NCI-H2196 treated with DMSO at 0.1 percent for 48 hours (cell line): ENCODE data around the gene GPANK1.
A peak's percentile ranks its signal among the peaks of the same experiment; 100 is the strongest.
"Not testable (repeated sequence)": the region's sequence is repeated elsewhere in the genome, so short reads cannot be mapped to it uniquely, and the experiment has no call there.

ENCODE experiments used
- DNase-seq: peaks from one replicate; lab custom pipeline; 2025; ENCODE audit not compliant: unreplicated experiment; lab: John Stamatoyannopoulos, UW

GPANK1 gene

DNA sequence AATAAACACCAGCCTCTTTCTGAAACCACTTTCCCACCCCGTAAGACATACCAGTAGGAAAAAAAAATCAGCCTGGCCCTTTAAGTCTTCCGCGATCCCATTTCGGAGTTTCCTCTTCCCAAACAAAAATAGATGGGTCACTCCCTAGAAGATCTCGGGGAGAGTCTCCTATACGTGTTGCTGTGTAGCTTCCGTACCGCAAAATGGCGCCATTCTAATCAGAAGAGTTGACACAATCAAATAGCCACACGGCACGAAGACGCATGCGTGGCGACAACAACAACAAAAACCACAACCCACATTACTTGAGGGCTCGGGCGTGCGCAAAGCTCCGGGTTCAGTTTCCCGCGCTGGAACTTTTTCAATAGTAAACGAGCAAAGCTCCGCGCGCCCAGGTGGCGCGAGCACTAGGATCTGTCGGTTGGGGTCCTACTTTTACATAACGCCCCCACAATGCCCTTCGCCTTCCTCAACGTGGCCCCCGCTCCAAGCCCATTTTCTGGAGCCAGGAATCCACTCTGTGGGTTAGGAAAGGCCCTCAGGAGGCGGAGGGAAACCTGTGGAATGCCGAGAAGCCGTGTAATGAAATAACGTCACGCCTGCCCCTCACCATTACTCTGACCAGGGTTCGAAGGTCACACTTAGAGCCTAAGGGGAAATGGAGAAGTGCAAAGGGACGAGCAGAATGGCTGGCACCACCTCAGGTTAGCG is at the start of gene GPANK1:
Gene GPANK1, minus strand, starts transcription at position 208 of the 711 bp plus-strand sequence. CDS start 519 bp downstream, outside the sequence.
- peak; percentile 89 for DNase-seq

- no peak for DNase-seq
Measured at GRCh38 chr6:31713991-31714684, 49.3 kb upstream of the GPANK1 start.

- no peak for DNase-seq
Measured at GRCh38 chr6:31713465-31713864, 48.7 kb upstream of the GPANK1 start.

DNA sequence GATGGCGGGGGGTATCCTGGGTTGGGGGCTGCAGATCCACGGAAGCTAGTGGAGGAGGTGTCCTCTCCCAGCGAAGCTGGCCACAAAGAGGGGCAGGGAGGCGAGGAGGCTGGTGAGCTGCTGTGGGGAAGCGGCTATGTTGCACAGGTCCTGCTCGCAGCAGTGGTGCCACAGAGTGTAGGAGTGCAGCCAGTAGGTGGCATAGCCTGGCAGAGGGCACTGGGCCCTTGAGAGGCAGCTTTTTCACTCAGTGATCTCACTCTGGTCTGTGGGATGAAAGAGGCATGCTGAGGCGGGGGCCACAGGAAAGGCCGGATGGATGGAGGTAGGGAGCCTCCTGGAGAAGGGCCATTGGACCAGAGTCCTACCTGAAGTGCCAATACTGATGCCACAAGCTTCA is 47.5 kb upstream of the GPANK1 start:
- DNase-seq: no peak

DNA sequence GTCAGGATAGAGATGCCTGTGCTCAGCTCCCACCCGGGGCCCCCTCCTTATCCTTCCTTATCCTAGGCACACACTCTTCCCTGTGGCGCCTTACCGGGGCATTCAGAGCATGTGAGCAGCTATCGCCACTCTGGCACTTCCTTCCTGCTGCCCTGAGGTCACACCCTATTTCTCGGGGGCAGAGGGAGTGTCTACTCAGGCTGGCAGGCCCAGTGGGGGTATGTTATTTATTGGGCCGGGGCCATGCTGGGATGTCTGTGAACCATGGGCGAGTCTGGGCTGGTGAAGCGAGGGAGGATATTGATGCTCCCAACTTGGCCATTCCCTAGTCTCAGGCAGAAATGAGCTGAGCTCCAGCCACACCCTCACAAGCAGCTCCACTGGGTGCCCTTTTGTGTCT is 46.4 kb upstream of the GPANK1 start:
- no peak for DNase-seq

- DNase-seq: no peak
Measured at GRCh38 chr6:31710523-31711219, 45.9 kb upstream of the GPANK1 start.

GRCh38 chr6:31709157-31709556 is 44.4 kb upstream of the GPANK1 start:
- not testable (repeated sequence) for DNase-seq

GRCh38 chr6:31708224-31708623 is 43.4 kb upstream of the GPANK1 start:
- no peak for DNase-seq

GRCh38 chr6:31707701-31708100 is 42.9 kb upstream of the GPANK1 start:
- DNase-seq: no peak

DNA sequence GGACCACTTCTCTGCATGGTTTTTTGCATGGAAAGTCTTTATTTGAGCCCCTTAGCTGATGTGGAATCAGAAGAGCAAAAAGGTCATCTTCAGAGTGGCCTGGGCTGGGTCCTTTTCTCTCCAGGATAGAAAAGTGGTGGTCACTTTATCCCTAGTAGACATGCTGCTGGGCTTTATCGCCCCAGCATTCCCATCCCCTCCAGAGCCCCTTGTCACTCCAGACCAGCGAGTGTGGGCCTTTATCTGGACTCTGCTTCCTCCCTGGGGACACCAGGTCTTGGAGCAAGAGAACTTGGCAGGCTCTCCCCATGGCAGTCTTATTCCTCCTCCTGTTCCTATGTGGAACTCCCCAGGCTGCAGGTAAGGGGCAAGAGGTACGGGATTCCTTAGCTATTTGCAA is 41.8 kb upstream of the GPANK1 start, which contains the start of gene LY6G6F:
Gene LY6G6F, plus strand, starts transcription at position 268 of the 400 bp plus-strand sequence. Its CDS starts 41 bp downstream, at position 309.
- DNase-seq: no peak

- DNase-seq: no peak
Measured at GRCh38 chr6:31705931-31706330, 41.1 kb upstream of the GPANK1 start.

- peak; percentile 88 for DNase-seq
Measured at GRCh38 chr6:31702819-31703716, 38.3 kb upstream of the GPANK1 start, which contains the start of gene ABHD16A. Gene ABHD16A (minus strand): TSS chr6:31703324. CDS start chr6:31703281, 43 bp downstream.

DNA sequence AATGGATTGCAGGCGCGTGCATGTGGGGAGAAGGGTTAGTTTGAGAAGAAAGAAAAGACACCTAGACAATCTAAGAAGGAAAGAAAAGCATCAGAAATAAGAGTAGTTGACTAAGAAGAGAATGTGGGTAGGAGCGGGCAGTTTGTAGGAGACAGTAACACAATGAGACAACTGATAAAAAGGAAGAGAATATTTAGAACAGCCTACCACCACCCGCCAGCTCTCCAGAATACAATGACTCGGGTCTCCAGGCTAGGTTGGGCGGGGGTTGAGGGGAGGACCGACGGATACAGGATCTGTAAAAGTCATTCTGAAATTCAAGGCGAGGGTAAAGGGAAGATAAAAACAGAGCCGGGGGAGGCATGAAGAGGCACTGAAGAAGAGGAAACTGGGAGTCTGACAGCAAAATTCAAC is 37.6 kb upstream of the GPANK1 start:
- no peak for DNase-seq

DNA sequence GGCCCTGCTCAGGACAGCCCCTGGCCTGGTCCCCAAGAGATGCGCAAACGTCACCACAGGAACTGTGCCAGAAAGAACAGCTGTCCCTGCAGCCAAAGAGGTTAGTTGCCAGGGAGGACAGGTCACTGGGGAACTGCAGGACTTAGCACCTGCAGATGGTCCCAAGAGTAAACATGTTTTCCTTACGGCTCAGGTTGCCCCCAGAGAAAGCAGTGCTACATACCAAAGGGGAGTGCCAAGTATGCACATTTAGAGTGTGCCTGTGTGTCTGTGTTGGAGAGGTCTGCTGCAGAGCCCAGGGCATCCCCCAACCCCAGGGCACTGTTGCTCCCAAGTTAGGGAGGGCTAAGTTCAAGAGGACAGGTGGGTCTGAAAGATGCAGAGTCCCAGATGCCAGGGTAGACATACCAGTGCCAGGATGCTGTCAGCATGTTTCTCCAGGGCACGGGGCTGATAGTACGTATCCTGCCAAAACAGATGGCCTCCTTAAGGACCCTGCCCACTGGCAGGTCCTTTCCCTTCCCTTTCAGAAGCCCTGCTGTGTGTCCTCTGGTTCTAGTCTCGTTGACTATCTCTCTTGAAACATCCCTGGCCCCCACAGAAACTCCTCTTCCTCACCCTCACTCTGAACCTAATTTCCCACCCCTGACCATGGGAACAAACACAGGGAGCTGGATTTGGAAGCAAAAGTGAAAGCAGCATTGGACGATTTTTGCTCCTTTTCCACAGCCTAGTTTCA is 37.0 kb upstream of the GPANK1 start:
- peak; percentile 37 for DNase-seq

DNA sequence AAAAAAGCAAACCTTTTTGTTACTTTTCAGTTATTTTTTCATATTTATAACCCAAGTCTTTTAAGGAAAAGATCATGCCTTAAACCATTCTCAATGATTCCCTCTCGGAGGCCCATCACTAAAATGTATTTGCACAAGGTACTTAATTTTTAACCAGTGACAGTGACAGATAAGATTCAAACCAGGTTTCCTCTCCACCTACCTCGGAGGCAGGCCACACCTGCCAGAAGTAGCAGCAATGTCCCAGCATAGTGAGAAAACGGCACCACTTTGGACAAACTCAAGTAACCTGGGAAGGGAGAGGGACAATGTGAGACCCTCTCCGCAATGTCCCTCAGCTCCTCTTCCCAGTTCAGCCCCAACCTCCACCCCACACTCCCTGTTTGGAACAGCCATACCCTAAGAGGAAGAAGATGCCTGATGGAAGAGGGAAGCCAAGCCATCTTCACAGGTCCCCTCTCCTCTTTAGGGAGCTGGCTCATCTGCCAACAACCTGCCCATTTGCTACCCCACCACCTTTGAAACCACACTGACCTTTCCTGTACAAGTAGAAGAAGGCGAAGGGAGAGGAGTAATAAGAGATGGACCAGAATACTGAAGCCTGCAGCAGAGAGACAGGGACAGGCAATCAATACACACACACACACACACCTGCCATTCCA is 36.1 kb upstream of the GPANK1 start:
- no peak for DNase-seq

- no peak for DNase-seq
Measured at GRCh38 chr6:31697555-31697954, 32.8 kb upstream of the GPANK1 start.

- DNase-seq: no peak
Measured at GRCh38 chr6:31693535-31693934, 28.7 kb upstream of the GPANK1 start.

- no peak for DNase-seq
Measured at GRCh38 chr6:31692886-31693285, 28.1 kb upstream of the GPANK1 start.

DNA sequence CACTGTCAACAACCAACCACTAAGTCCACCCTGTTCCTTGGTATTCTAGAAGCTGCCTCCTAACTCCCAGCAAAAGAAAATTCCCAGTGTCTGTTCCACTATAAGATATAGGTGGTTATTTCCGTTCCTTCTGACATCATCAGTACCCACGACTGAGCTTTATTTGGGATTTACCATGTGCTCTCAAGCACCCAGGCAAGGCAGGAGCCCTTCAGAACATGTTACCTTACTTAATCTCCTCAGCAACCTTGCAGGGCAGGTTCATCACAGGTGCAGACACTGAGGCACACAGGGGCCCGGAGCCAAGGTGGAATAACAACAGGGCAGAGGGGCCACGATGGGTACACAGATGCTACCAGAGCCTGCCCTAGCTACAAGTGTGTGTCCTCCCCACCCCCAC is 27.6 kb upstream of the GPANK1 start:
- no peak for DNase-seq
